Neural progenitor cell (in vitro differentiated cells): ENCODE data around the gene LPCAT4. TPM values are rescaled to one million over a fixed set of nuclear protein-coding genes. Genes with fewer than 3 reads are reported as not detected.

Experiments
- DNase-seq: peaks from one replicate; pipeline ENCODE4 v3.0.0-alpha.2; 2016; ENCODE audit warnings: low spot score
- H2AFZ ChIP-seq: fragments of 200-600 bp; sonication (generic); replicated peaks from 2 replicates; pipeline ENCODE4 v1.6.1; 2016; ENCODE audit warnings: antibody characterized with exemption
- H3F3A ChIP-seq: fragments of 200-600 bp; sonication (generic); 2 replicates; pipeline ENCODE4 v1.6.1; 2016; ENCODE audit warnings: antibody characterized with exemption, low read depth
- H3K27ac ChIP-seq: fragments of 200-600 bp; sonication (generic); 2 replicates; pipeline ENCODE4 v1.5.1; 2016; ENCODE audit warnings: mild to moderate bottlenecking
- H3K27me3 ChIP-seq: fragments of 200-600 bp; sonication (generic); 2 replicates; pipeline ENCODE4 v1.6.1; 2016; ENCODE audit warnings: mild to moderate bottlenecking, moderate library complexity
- H3K36me3 ChIP-seq: fragments of 200-600 bp; sonication (generic); 2 replicates; pipeline ENCODE4 v1.5.1; 2016
- H3K4me1 ChIP-seq: fragments of 200-600 bp; sonication (generic); 2 replicates; pipeline ENCODE4 v1.6.1; 2016; ENCODE audit warnings: mixed run types
- H3K4me2 ChIP-seq: fragments of 200-600 bp; sonication (generic); 2 replicates; pipeline ENCODE4 v1.6.1; 2016
- H3K4me3 ChIP-seq: fragments of 200-600 bp; sonication (generic); 2 replicates; pipeline ENCODE4 v1.5.1; 2016
- H3K79me2 ChIP-seq: fragments of 200-600 bp; sonication (generic); 2 replicates; pipeline ENCODE4 v1.6.1; 2016; ENCODE audit warnings: low read depth
- H3K9ac ChIP-seq: fragments of 200-600 bp; sonication (generic); 2 replicates; pipeline ENCODE4 v1.6.1; 2016
- H3K9me3 ChIP-seq: fragments of 200-600 bp; sonication (generic); 2 replicates; pipeline ENCODE4 v1.5.1; 2016; ENCODE audit warnings: low read depth
- H4K20me1 ChIP-seq: fragments of 200-600 bp; sonication (generic); 2 replicates; pipeline ENCODE4 v1.6.1; 2016; ENCODE audit warnings: low read depth
- H3K27ac Mint-ChIP-seq: 3 replicates; pipeline ENCODE4 v1.8.0; 2021; ENCODE audit warnings: mixed read lengths
- H3K27me3 Mint-ChIP-seq: 2 replicates; pipeline ENCODE4 v1.8.0; 2022; ENCODE audit warnings: low read depth, mild to moderate bottlenecking, inconsistent platforms, moderate library complexity, mixed read lengths; ENCODE audit not compliant: insufficient read depth
- H3K36me3 Mint-ChIP-seq: 3 replicates; pipeline ENCODE4 v1.8.0; 2021; ENCODE audit warnings: mixed read lengths
- H3K4me1 Mint-ChIP-seq: 3 replicates; pipeline ENCODE4 v1.8.0; 2021; ENCODE audit warnings: mixed read lengths
- H3K4me3 Mint-ChIP-seq: 3 replicates; pipeline ENCODE4 v1.8.0; 2021; ENCODE audit warnings: mild to moderate bottlenecking, moderate library complexity, mixed read lengths
- H3K9me3 Mint-ChIP-seq: 3 replicates; pipeline ENCODE4 v1.8.0; 2020; ENCODE audit warnings: mixed read lengths
- EZH2 ChIP-seq: fragments of 200-600 bp; sonication (generic); IDR thresholded peaks from 2 replicates; pipeline ENCODE4 v1.6.1; 2017; ENCODE audit warnings: antibody characterized with exemption, mild to moderate bottlenecking, moderate library complexity
- EZH2phosphoT487 ChIP-seq: fragments of 200-600 bp; sonication (generic); IDR thresholded peaks from 2 replicates; pipeline ENCODE4 v1.6.1; 2017; ENCODE audit warnings: antibody characterized with exemption
- total RNA-seq: library from RNA; depleted of rRNA; stranded (reverse); fragments of >200 nt; gene quantifications from 2 replicates; pipeline ENCODE4 v1.2.3, GENCODE V29; 2015; ENCODE audit warnings: low replicate concordance
- TF ChIP-seq, protein P1 (sequence below): fragments of 200-600 bp; sonication (generic); IDR thresholded peaks from 2 replicates; pipeline ENCODE4 v1.5.1; 2017; ENCODE audit warnings: antibody characterized with exemption, mild to moderate bottlenecking

The LPCAT4 gene
- total RNA-seq, 1 donor from 2014 or later, result 35.1 TPM

DNA sequence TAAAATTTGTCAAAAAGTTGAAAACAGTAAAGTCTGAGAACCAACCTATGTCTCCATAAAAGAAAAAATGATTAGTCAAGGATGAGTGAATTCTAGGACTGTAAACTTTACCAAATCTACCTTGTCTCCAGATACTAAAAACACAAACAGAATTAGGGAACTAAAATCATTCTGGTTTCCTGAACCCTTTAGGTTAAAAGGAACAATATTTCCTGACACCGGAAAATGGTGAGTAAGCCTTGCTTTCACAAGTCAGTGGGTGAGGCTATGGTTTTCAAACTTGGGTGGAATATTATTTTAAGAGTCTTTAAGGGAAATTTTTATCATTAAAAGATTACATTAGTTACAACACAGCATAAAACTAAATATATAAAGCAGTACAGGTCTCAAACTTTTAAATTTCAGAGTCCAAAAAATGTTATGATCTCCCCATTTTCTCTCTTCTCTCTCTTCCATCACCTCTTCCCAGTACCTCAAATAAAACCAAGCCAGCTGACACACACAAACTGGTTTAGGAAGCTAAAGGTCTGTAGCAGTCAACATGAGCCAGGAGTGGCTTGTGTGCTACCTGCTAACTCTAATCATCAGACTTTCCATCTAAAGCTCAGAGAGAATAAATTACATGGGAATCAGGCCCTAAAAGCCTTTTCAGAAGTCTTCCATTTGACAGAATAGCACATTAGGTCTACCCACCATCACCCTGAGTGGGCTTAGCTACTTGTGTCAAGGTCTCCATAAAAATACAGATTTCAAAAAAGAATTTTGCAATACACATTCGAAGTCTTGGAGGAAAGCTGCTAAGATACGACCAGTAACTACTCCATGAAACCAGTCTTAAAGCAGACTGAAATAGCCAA, 31.6 kb downstream of the LPCAT4 start:
- H3K9me3 ChIP-seq, result no peaks in the 10 kb centered on the region
- no peaks in the 10 kb centered on the region for H3K79me2 ChIP-seq
- H3K27ac Mint-ChIP-seq, result no peak overlapping the region
- no peak overlapping the region for H3K9ac ChIP-seq
- peak overlapping the region; percentile 42 for H3K4me2 ChIP-seq
- H3K36me3 Mint-ChIP-seq, result peaks cover 6% of the 10 kb centered on the region
- H3F3A ChIP-seq, result peaks cover 27% of the 10 kb centered on the region
- no peak overlapping the region for H3K4me3 ChIP-seq
- peaks cover 13% of the 10 kb centered on the region for H3K4me1 ChIP-seq
- peaks cover 7% of the 10 kb centered on the region for H3K4me1 Mint-ChIP-seq
- no peaks in the 10 kb centered on the region for H3K9me3 Mint-ChIP-seq
- peaks cover 4% of the 10 kb centered on the region for H4K20me1 ChIP-seq
- no peak for TF ChIP-seq EZH2phosphoT487
- TF ChIP-seq, protein P1, sequence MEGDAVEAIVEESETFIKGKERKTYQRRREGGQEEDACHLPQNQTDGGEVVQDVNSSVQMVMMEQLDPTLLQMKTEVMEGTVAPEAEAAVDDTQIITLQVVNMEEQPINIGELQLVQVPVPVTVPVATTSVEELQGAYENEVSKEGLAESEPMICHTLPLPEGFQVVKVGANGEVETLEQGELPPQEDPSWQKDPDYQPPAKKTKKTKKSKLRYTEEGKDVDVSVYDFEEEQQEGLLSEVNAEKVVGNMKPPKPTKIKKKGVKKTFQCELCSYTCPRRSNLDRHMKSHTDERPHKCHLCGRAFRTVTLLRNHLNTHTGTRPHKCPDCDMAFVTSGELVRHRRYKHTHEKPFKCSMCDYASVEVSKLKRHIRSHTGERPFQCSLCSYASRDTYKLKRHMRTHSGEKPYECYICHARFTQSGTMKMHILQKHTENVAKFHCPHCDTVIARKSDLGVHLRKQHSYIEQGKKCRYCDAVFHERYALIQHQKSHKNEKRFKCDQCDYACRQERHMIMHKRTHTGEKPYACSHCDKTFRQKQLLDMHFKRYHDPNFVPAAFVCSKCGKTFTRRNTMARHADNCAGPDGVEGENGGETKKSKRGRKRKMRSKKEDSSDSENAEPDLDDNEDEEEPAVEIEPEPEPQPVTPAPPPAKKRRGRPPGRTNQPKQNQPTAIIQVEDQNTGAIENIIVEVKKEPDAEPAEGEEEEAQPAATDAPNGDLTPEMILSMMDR, result no peak
- H3K27ac ChIP-seq, result no peak overlapping the region
- no peak for DNase-seq
- peaks cover 5% of the 10 kb centered on the region for H3K27me3 Mint-ChIP-seq
- no peak overlapping the region for H3K4me3 Mint-ChIP-seq
- no peak overlapping the region for H2AFZ ChIP-seq
- H3K27me3 ChIP-seq, result peaks cover 4% of the 10 kb centered on the region
- peaks cover 6% of the 10 kb centered on the region for H3K36me3 ChIP-seq

DNA sequence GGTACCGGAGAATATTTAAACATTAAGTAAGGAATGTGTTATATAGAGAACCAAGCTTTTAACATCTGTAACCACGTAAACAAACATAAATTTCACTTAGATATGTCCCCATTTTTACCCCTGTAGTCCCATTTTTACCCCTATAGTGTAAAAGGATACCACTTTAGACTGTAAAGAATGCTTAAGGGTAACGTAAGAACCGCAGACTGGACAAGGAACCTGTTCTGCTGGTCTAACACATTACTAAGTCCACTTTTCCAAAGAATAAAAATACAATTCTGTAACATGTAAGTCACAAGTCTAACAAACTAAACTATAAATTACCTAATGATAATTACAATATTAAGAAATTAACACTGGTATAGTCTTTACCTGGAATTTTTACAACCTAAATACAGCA, 32.3 kb downstream of the LPCAT4 start:
- H4K20me1 ChIP-seq, result no peaks in the 10 kb centered on the region
- Mint-ChIP-seq H3K27me3 (peaks cover 5% of the 10 kb centered on the region), H3K9me3 (no peaks in the 10 kb centered on the region), H3K27ac (no peak overlapping the region), H3K36me3 (no peaks in the 10 kb centered on the region), H3K4me1 (peaks cover 7% of the 10 kb centered on the region), H3K4me3 (no peak overlapping the region)
- peaks cover 3% of the 10 kb centered on the region for H3K36me3 ChIP-seq
- no peaks in the 10 kb centered on the region for H3K79me2 ChIP-seq
- H3K27me3 ChIP-seq, result peaks cover 4% of the 10 kb centered on the region
- peaks cover 13% of the 10 kb centered on the region for H3K4me1 ChIP-seq
- TF ChIP-seq, protein P1, result no peak
- DNase-seq, result no peak
- no peak overlapping the region for H3K27ac ChIP-seq
- H3K4me2 ChIP-seq, result no peak overlapping the region
- no peak overlapping the region for H3K4me3 ChIP-seq
- H3K9ac ChIP-seq, result no peak overlapping the region
- no peak overlapping the region for H2AFZ ChIP-seq
- no peaks in the 10 kb centered on the region for H3K9me3 ChIP-seq
- peaks cover 24% of the 10 kb centered on the region for H3F3A ChIP-seq

DNA sequence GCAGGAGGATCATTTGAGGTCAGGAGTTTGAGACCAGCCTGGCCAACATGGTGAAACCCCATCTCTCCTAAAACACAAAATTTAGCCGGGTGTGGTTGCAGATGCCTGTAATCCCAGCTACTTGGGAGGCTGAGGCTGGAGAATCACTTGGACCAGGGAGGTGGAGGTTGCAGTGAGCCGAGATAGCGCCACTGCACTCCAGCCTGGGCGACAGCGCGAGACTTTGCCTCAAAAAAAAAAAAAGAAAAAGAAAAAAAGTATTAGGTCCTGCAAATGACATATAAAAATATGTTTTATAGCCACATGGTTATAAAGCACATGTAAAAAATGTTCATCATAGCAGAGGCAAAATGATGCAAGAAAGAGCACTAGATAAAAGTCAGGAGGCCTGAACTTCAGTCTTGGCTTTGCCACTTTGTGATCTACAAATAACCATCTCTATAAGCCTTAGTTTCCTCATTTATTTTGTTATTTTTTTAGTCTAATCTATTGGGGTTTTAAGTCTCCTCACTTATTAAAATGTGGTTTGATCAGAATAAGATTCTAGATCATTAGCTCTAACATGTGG, 34.4 kb downstream of the LPCAT4 start:
- TF ChIP-seq EZH2phosphoT487 (no peak), EZH2 (no peak)
- TF ChIP-seq, protein P1, result no peak
- Mint-ChIP-seq H3K4me1 (peaks cover 7% of the 10 kb centered on the region), H3K4me3 (no peak overlapping the region), H3K36me3 (no peaks in the 10 kb centered on the region), H3K27me3 (peaks cover 5% of the 10 kb centered on the region), H3K9me3 (no peaks in the 10 kb centered on the region), H3K27ac (no peak overlapping the region)
- no peaks in the 10 kb centered on the region for H3K36me3 ChIP-seq
- no peak overlapping the region for H3K4me2 ChIP-seq
- no peaks in the 10 kb centered on the region for H3K79me2 ChIP-seq
- no peak overlapping the region for H3K27ac ChIP-seq
- peaks cover 7% of the 10 kb centered on the region for H3F3A ChIP-seq
- peaks cover 8% of the 10 kb centered on the region for H3K4me1 ChIP-seq
- no peak for DNase-seq
- H3K4me3 ChIP-seq, result no peak overlapping the region
- H2AFZ ChIP-seq, result no peak overlapping the region
- no peak overlapping the region for H3K9ac ChIP-seq
- no peaks in the 10 kb centered on the region for H4K20me1 ChIP-seq
- H3K27me3 ChIP-seq, result peaks cover 4% of the 10 kb centered on the region
- no peaks in the 10 kb centered on the region for H3K9me3 ChIP-seq
